H9 (cell line): ENCODE measurements around the gene PARD3. TPM values are rescaled to one million over a fixed set of nuclear protein-coding genes. Genes with fewer than 3 reads are reported as not detected.

Experiments used
- DNase-seq: peaks from one replicate; pipeline ENCODE4 v3.0.0-alpha.2; 2017
- H2AFZ ChIP-seq: one replicate; pipeline ENCODE4 v1.6.1; 2013; ENCODE audit warnings: mild to moderate bottlenecking, low read length, control low read depth, moderate library complexity
- H2AK5ac ChIP-seq: 2 replicates; pipeline ENCODE4 v1.6.1; 2013; ENCODE audit warnings: low read length, control low read depth, mixed read lengths; ENCODE audit not compliant: insufficient read length
- H2BK120ac ChIP-seq: one replicate; pipeline ENCODE4 v1.6.1; 2013; ENCODE audit warnings: low read depth, mild to moderate bottlenecking, low read length, control low read depth, inconsistent platforms; ENCODE audit not compliant: poor library complexity, severe bottlenecking
- H2BK12ac ChIP-seq: 2 replicates; pipeline ENCODE4 v1.6.1; 2013; ENCODE audit warnings: low read length, control low read depth, mixed read lengths, low read depth; ENCODE audit not compliant: insufficient read length
- H2BK15ac ChIP-seq: 2 replicates; pipeline ENCODE4 v1.6.1; 2013; ENCODE audit warnings: low read depth, low read length, control low read depth
- H2BK20ac ChIP-seq: one replicate; pipeline ENCODE4 v1.6.1; 2013; ENCODE audit warnings: low read depth, mild to moderate bottlenecking, low read length, control low read depth, inconsistent platforms; ENCODE audit not compliant: poor library complexity, severe bottlenecking
- H2BK5ac ChIP-seq: 2 replicates; pipeline ENCODE4 v1.6.1; 2013; ENCODE audit warnings: low read length, control low read depth, mixed read lengths; ENCODE audit not compliant: insufficient read length
- H3K14ac ChIP-seq: 2 replicates; pipeline ENCODE4 v1.6.1; 2013; ENCODE audit warnings: low read length, control low read depth; ENCODE audit not compliant: insufficient read depth
- H3K18ac ChIP-seq: 2 replicates; pipeline ENCODE4 v1.6.1; 2013; ENCODE audit warnings: low read depth, mild to moderate bottlenecking, mixed read lengths, low read length, control low read depth; ENCODE audit not compliant: insufficient read length
- H3K23ac ChIP-seq: 2 replicates; pipeline ENCODE4 v1.6.1; 2013; ENCODE audit warnings: low read length, control low read depth, mixed read lengths, low read depth; ENCODE audit not compliant: insufficient read length
- H3K23me2 ChIP-seq: 2 replicates; pipeline ENCODE4 v1.6.1; 2013; ENCODE audit warnings: low read depth, mild to moderate bottlenecking, mixed read lengths, low read length, control low read depth; ENCODE audit not compliant: insufficient read length, poor library complexity, severe bottlenecking
- H3K27ac ChIP-seq: 2 replicates; pipeline ENCODE4 v1.5.1; 2013; ENCODE audit warnings: low read length, control low read depth, mixed read lengths, low read depth; ENCODE audit not compliant: insufficient read length
- H3K27me3 ChIP-seq: 2 replicates; pipeline ENCODE4 v1.6.1; 2013; ENCODE audit warnings: low read length, control low read depth, inconsistent platforms; ENCODE audit not compliant: insufficient read depth
- H3K4ac ChIP-seq: 2 replicates; pipeline ENCODE4 v1.6.1; 2013; ENCODE audit warnings: low read depth, mild to moderate bottlenecking, control low read depth, inconsistent platforms, low read length, moderate library complexity
- H3K4me1 ChIP-seq: 2 replicates; pipeline ENCODE4 v1.6.1; 2013; ENCODE audit warnings: low read length, control low read depth, inconsistent platforms; ENCODE audit not compliant: insufficient read depth
- H3K4me2 ChIP-seq: 2 replicates; pipeline ENCODE4 v1.6.1; 2013; ENCODE audit warnings: low read length, control low read depth, mixed read lengths; ENCODE audit not compliant: insufficient read length, insufficient read depth
- H3K56ac ChIP-seq: 2 replicates; pipeline ENCODE4 v1.6.1; 2013; ENCODE audit warnings: low read depth, mild to moderate bottlenecking, mixed read lengths, low read length, control low read depth; ENCODE audit not compliant: insufficient read length
- H3K79me1 ChIP-seq: 2 replicates; pipeline ENCODE4 v1.6.1; 2013; ENCODE audit warnings: low read depth, mild to moderate bottlenecking, moderate library complexity, low read length, control low read depth, inconsistent platforms; ENCODE audit not compliant: insufficient read depth, poor library complexity, severe bottlenecking
- H3K79me2 ChIP-seq: 2 replicates; pipeline ENCODE4 v1.6.1; 2013; ENCODE audit warnings: low read length, control low read depth, inconsistent platforms; ENCODE audit not compliant: insufficient read depth
- H3K9ac ChIP-seq: 2 replicates; pipeline ENCODE4 v1.6.1; 2013; ENCODE audit warnings: low read length, control low read depth, mixed read lengths; ENCODE audit not compliant: insufficient read length; ENCODE audit errors: extremely low read depth
- H3K9me3 ChIP-seq: one replicate; pipeline ENCODE4 v1.6.1; 2013; ENCODE audit warnings: low read depth, low read length, inconsistent platforms; ENCODE audit not compliant: control insufficient read depth
- H3T11ph ChIP-seq: one replicate; pipeline ENCODE4 v1.6.1; 2013; ENCODE audit warnings: mild to moderate bottlenecking, low read length, control low read depth, inconsistent platforms
- H4K20me1 ChIP-seq: one replicate; pipeline ENCODE4 v1.6.1; 2013; ENCODE audit not compliant: control insufficient read depth, insufficient read length, insufficient read depth
- H4K5ac ChIP-seq: 2 replicates; pipeline ENCODE4 v1.6.1; 2013; ENCODE audit warnings: low read depth, mild to moderate bottlenecking, mixed read lengths, low read length, control low read depth; ENCODE audit not compliant: insufficient read length
- H4K8ac ChIP-seq: replicated peaks from 2 replicates; pipeline ENCODE4 v1.6.1; 2013; ENCODE audit warnings: low read length, control low read depth, mixed read lengths, low read depth; ENCODE audit not compliant: insufficient read length
- H4K91ac ChIP-seq: 2 replicates; pipeline ENCODE4 v1.6.1; 2013; ENCODE audit warnings: low read depth, mild to moderate bottlenecking, moderate library complexity, mixed read lengths, low read length, control low read depth; ENCODE audit not compliant: insufficient read length
- H3K27ac Mint-ChIP-seq, 3 experiments: 2 replicates in 2 of 3; 3 replicates in 1 of 3; pipeline ENCODE4 v1.8.0; 2020 to 2021; ENCODE audit warnings: mixed read lengths in 3 of 3, mild to moderate bottlenecking in 1 of 3, moderate library complexity in 1 of 3
- H3K27me3 Mint-ChIP-seq: 2 replicates; pipeline ENCODE4 v1.8.0; 2021; ENCODE audit warnings: low read depth, mild to moderate bottlenecking, moderate library complexity, mixed read lengths
- H3K36me3 Mint-ChIP-seq, 3 experiments: 2 replicates in 2 of 3; 3 replicates in 1 of 3; pipeline ENCODE4 v1.8.0; 2020 to 2021; ENCODE audit warnings: low read depth in 3 of 3, mixed read lengths in 3 of 3; ENCODE audit not compliant: insufficient read depth in 1 of 3
- H3K4me1 Mint-ChIP-seq, 2 experiments: 2 replicates each; pipeline ENCODE4 v1.8.0; 2020; ENCODE audit warnings: mixed read lengths in 2 of 2
- H3K4me3 Mint-ChIP-seq, 2 experiments: 2 replicates in 1 of 2; 3 replicates in 1 of 2; pipeline ENCODE4 v1.8.0; 2020 to 2021; ENCODE audit warnings: mild to moderate bottlenecking in 2 of 2, mixed read lengths in 2 of 2, moderate library complexity in 1 of 2
- H3K9me3 Mint-ChIP-seq, 2 experiments: 2 replicates in 1 of 2; 3 replicates in 1 of 2; pipeline ENCODE4 v1.8.0; 2020; ENCODE audit warnings: mild to moderate bottlenecking in 2 of 2, mixed read lengths in 2 of 2, moderate library complexity in 1 of 2
- CTCF ChIP-seq: fragments of 200-600 bp; sonication (generic); conservative IDR thresholded peaks from 3 replicates; pipeline ENCODE4 v1.8.0; 2021; ENCODE audit warnings: antibody characterized with exemption, mild to moderate bottlenecking
- WGBS: extraction: QIAGEN DNeasy Blood & Tissue Kit; methylation state at CpG from one replicate; pipeline ENCODE4 v1.1.7; 2013; ENCODE audit warnings: missing lambda C conversion rate, low lambda C conversion rate, mixed read lengths; ENCODE audit not compliant: insufficient read length; ENCODE audit errors: extremely low coverage; 5-methylcytosine and 5-hydroxymethylcytosine counted together
- total RNA-seq: library from RNA; stranded (reverse); gene quantifications from 2 replicates; pipeline ENCODE4 v1.2.1, GENCODE V29; 2021

Gene PARD3
- total RNA-seq, 1 experiment from 2014 or later: 44.7 TPM

- H3K18ac ChIP-seq: no peak overlapping the region
- Mint-ChIP-seq H3K27ac (no peak overlapping the region), H3K27me3 (no peaks in the 10 kb centered on the region), H3K9me3 (peaks cover 0 to 3% of the 10 kb centered on the region in 2 experiments; a peak in 1 of 5 replicates), H3K36me3 (peaks cover 17 to 23% (median 20%) of the 10 kb centered on the region in 3 experiments; a peak in 6 of 7 replicates), H3K4me1 (peaks cover 9 to 12% of the 10 kb centered on the region in 2 experiments; a peak in 3 of 4 replicates), H3K4me3 (no peak overlapping the region)
- H3K79me2 ChIP-seq: no peaks in the 10 kb centered on the region
- H3K4ac ChIP-seq: no peak overlapping the region
- no peaks in the 10 kb centered on the region for H3K27me3 ChIP-seq
- no peak for DNase-seq
- H3K9me3 ChIP-seq: no peaks in the 10 kb centered on the region
- H2AK5ac ChIP-seq: no peak overlapping the region
- no peak overlapping the region for H2AFZ ChIP-seq
- H3K79me1 ChIP-seq: no peaks in the 10 kb centered on the region
- H4K8ac ChIP-seq: no peak overlapping the region
- no peak overlapping the region for H2BK15ac ChIP-seq
- H3K23me2 ChIP-seq: no peaks in the 10 kb centered on the region
- H2BK5ac ChIP-seq: no peak overlapping the region
- H3K56ac ChIP-seq: no peak overlapping the region
- no peak overlapping the region for H4K91ac ChIP-seq
- 0 out of 2 replicates have a peak, but pooled peaks cover 2% of the 10 kb centered on the region for H3K4me1 ChIP-seq
- no peak overlapping the region for H3K27ac ChIP-seq
- no CpG with 5 or more reads among the region's 6 CpGs for WGBS
- no peak overlapping the region for H4K5ac ChIP-seq
- H2BK12ac ChIP-seq: no peak overlapping the region
- TF ChIP-seq CTCF: no peak
- no peak overlapping the region for H3K4me2 ChIP-seq
- no peak overlapping the region for H3T11ph ChIP-seq
- H3K9ac ChIP-seq: no peak overlapping the region
- no peak overlapping the region for H3K23ac ChIP-seq
- H4K20me1 ChIP-seq: no peaks in the 10 kb centered on the region
- H2BK120ac ChIP-seq: no peak overlapping the region
- H3K14ac ChIP-seq: no peak overlapping the region
- H2BK20ac ChIP-seq: no peak overlapping the region
Measured at GRCh38 chr10:34348021-34348420, 467.1 kb downstream of the PARD3 start.
